HG02642 (cell line): ENCODE data around the gene NNT.
"Not testable (repeated sequence)": the region's sequence is repeated elsewhere in the genome, so short reads cannot be mapped to it uniquely, and the experiment has no call there.

Source experiments
- ATAC-seq: cut with Tn5 transposase; IDR thresholded peaks from one replicate; pipeline ENCODE4 v1.9.1; 2021; ENCODE audit warnings: mild to moderate bottlenecking; ENCODE audit not compliant: unreplicated experiment, poor library complexity

NNT gene

DNA sequence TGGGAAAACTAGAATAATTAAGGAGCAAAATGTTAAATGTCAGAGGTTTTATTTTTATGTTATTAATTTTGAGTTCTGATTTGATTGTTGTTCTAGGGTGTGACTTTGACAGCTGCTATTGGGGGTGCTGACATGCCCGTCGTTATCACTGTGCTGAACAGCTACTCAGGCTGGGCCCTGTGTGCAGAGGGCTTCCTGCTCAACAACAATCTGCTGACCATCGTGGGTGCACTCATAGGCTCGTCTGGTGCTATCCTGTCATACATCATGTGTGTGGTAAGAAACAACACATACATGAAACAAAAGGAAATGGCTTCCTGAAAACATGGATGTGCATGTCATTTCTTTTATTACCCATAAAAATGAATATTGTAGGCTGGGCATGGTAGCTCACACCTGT, 56.1 kb downstream of the NNT start:
- ATAC-seq, result no peak

- ATAC-seq, result no peak
Measured at GRCh38 chr5:43661102-43661501, 58.1 kb downstream of the NNT start.

DNA sequence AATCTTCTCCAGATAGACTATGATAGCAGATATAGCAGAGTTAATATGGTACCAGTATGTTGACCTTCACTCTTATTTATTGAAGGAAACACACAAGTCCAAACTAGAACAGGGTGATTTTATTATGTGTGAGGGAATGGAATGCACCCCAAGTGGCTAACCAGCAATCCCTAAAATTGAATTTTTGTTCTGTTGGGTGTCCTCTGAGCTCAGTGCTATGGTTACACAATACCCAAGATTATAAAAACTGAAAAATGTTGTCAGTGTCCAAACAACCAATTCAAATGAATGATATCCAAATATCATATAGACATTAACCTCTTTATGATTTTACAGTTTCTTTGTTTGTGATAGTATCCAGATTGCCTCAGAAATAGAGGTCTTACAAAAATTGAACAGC, 60.9 kb downstream of the NNT start:
- ATAC-seq, result no peak

GRCh38 chr5:43664501-43665040, 61.6 kb downstream of the NNT start:
- ATAC-seq, result no peak

- not testable (repeated sequence) for ATAC-seq
Measured at GRCh38 chr5:43665749-43666148, 62.8 kb downstream of the NNT start.

- ATAC-seq, result not testable (repeated sequence)
Measured at GRCh38 chr5:43666728-43667127, 63.7 kb downstream of the NNT start.

DNA sequence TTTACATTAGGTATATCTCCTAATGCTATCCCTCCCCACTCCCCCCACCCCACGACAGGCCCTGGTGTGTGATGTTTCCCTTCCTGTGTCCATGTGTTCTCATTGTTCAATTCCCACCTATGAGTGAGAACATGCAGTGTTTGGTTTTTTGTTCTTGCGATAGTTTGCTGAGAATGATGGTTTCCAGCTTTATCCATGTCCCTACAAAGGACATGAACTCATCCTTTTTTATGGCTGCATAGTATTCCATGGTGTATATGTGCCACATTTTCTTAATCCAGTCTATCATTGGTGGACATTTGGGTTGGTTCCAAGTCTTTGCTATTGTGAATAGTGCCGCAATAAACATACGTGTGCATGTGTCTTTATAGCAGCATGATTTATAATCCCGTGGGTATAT, 64.4 kb downstream of the NNT start:
- ATAC-seq, result not testable (repeated sequence)

DNA sequence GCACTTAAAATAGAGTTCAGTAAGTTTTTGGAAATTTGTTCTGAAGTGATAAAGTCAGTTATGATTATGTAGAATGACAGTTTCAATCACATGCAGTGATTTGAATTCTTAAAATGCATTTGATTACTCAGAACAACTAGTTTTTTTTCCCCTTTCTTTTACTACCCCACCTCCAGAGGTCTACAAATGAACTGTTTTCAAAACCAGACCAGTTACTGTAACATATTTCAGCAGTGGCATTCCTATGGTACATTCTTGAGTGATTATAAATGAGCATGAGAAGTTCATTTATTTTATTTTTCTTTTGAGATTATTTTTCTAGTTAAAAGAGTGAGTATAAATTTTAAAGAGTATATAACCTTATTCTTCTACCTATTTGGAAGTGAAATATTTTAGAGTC, 71.6 kb downstream of the NNT start:
- no peak for ATAC-seq

- ATAC-seq, result no peak
Measured at GRCh38 chr5:43675357-43675756, 72.4 kb downstream of the NNT start.

DNA sequence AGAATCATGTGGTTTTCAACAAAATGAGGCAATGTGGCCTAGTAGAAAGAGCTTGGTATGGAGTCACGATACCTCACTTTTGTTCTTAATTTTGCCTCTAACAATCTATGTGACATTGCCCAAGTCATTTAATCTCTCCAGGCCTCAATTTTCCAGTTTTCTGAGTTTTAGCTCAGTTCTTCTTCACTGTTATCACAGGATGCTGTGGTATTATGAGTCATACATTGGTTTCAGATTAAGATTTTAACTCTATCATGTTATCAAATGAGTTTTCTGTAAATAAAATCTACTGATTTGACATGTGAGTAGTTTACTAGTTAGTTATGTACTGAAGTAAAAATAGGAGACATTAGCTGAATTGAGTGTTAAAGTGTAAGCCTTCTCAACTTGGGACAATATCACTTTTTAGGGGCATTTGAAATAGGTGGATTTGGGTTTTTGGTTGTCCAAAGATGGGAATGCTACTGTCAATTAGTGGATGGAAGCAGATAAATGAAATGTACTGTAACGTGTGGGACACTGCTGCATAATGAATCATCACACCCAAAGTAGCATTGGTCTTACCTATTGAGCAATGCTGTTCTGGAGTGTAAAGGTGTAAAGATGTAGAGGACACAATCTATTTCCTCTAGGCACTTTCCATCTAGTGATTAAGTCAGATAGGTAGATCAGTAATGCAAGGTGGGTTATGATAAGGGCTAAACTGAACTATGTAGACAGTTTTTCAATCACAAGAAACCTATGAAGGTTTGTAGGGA, 73.3 kb downstream of the NNT start:
- ATAC-seq, result no peak

DNA sequence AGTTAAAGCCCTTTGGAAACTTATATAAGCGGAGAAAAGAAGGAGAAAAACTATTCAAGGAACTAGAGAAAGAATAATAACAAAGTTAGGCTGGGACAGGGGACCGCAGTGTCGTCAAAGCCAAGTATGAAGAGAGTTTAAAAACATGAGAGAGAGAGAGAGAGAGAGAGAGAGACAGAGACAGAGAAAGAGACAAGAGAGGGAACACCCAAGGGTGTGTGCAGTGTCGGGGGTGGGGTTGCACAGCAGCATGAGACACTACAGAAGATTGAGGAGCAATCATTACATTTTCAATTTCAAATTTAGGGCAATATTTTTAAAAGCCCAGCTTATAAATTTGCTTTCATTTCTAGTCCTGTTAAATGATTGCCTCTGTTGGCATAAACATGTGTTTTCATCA, 74.3 kb downstream of the NNT start:
- no peak for ATAC-seq

DNA sequence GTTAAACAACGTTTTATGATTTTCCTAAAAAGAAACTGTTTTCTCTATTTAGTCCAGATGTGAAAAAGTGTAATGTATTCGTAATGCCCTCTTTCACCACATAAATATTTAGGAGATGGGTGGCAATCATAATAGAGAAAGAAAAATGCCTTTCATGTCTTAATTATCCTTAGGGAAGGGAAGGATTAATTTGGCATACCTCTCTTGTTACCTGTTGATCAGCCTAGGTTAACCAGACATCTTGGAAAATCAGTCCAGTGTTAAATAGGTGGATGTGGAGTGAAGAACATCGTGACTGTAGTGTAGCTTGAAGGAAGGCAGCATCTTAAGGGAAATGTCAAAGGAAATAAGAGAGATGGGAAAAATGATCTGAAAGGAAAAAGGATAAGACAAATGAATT, 76.2 kb downstream of the NNT start:
- no peak for ATAC-seq

- ATAC-seq, result no peak
Measured at GRCh38 chr5:43680286-43680685, 77.3 kb downstream of the NNT start.

DNA sequence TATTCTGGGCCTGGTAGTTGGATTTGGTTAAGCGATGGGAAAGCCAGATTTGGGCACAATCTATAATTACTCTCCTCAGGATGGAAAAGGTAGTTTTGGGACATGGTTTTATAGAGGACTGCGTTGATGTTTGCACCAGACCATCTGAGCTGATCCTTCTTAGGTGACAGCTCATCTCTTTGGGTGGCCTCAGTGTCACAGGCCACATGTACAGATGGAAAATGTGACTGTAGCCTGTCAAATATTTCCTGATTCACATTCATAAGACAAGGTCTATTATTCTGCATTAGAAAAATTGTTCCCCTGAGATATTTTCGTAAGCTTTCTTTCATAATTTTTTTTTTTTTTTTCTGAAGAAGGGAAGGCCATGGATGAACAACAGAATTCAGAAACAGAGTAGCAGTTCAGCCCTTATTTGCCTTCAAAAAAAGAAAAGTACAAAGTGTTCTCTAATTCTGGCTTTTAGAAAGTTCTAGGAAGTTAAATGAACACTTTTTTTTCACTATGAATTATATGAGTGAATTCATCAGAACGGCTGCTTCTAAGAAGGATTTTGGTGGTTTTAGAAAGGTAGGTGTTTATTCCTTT, 81.0 kb downstream of the NNT start:
- ATAC-seq, result no peak

DNA sequence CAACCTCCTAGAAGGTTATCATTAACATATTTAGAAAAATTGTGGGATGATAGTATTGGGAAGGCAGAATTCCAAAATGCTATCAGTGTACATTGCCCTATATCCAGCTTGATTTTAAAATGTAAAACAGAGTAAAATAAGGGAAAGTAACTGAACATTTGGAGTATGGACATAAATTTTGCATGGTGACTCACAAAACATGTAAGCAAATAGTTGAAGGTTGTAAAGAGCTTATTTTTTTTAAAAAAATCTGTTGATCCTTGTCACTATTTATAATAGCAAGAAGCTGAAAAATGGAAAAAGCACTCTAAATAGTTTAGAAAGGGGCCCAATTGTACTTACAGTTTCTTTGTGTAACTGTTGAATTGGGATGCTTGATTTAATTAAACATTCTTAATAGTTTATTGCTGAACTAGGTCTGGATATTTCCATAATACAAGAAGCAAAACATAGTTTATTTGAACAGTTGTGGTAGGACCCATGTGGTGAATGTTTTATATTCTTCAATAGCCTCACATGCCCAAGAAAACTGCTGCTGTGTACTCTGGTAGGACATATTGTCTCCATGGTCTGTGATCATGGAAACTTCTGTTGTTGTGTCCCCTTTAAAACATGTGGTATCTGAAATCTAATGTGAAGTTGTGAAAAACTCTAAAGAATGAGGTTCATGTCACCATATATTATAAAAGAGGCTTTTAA, 82.4 kb downstream of the NNT start:
- no peak for ATAC-seq

DNA sequence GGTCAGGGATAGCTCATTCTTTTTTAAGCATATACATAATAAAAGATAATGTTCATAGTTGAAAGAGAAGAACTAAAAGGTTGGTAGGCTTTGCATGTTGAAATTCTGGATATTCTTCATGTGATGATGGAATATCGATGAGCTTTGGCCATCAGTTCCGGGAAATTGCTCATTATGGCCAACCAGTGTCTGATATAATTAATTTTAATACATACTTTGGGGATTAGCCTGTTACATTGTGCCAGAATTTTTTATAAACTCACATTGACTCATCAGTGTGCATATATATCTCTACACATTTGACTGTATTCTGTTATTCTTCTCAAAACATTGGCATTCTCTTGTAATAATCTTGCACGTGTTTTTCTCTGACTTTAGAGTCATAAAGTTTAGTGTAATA, 84.3 kb downstream of the NNT start:
- no peak for ATAC-seq

DNA sequence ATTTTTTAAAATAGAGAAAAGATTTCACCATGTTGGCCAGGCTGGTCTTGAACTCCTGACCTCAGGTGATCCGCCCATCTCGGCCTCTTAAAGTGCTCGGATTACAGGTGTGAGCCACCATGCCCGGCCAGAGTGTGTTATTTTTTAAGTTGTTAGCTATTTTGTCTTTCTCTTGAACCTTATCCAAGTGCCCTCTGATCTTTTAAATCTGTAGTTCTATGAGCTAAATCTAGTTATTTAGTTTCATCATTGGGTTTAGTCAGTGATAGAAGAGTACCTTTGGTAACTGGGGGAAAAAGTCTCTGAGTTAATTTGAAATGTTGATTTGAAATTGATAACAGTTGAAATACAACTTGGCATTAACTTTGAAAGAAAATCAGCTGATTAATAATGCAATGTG, 88.3 kb downstream of the NNT start:
- no peak for ATAC-seq

GRCh38 chr5:43691893-43692292, 88.9 kb downstream of the NNT start:
- no peak for ATAC-seq

GRCh38 chr5:43693411-43693810, 90.4 kb downstream of the NNT start:
- no peak for ATAC-seq

- no peak for ATAC-seq
Measured at GRCh38 chr5:43694027-43694426, 91.0 kb downstream of the NNT start.

DNA sequence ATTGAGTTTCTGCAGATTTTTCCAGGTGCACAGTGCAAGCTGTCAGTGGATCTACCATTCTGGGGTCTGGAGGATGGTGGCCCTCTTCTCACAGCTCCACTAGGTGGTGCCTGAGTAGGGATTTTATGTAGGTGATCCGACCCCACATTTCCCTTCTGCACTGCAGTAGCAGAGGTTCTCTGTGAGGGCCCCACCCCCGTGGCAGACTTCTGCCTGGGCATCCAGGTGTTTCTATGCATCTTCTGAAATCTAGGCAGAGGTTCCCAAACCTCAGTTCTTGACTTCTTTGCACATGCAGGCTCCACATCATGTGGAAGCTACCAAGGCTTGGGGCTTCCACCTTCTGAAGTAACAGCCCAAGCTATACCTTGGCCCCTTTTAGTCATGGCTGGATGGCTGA, 93.5 kb downstream of the NNT start:
- ATAC-seq, result not testable (repeated sequence)
